Adrenal gland (tissue), 12 donors: Measurements from ENCODE around the gene PI4KB. TPM values are rescaled to one million over a fixed set of nuclear protein-coding genes. Genes with fewer than 3 reads are reported as not detected.

ENCODE experiments used
- DNase-seq, 7 donors: peaks; one replicate each; pipeline ENCODE4 v3.0.0-alpha.2; 2019 to 2020
- H3K27ac ChIP-seq, 5 donors: fragments of 200-600 bp; sonication (generic) in 4 of 5; 1 replicate in 3 of 5; 2 replicates in 2 of 5; pipeline versions ENCODE4 v1.5.1 to v1.8.0; 2016 to 2020; ENCODE audit warnings: mild to moderate bottlenecking in 1 of 5
- H3K27me3 ChIP-seq: fragments of 200-600 bp; 2 replicates; pipeline ENCODE4 v1.8.0; 2021
- H3K36me3 ChIP-seq, 2 donors: fragments of 200-600 bp; replicated peaks in 1 of 2; 1 replicate in 1 of 2; 2 replicates in 1 of 2; pipeline versions ENCODE4 v1.5.1 to v1.8.0; 2018 to 2022
- H3K4me1 ChIP-seq, 2 donors: fragments of 200-600 bp; replicated peaks in 1 of 2; 1 replicate in 1 of 2; 2 replicates in 1 of 2; pipeline versions ENCODE4 v1.5.1 to v1.8.0; 2018 to 2021
- H3K4me3 ChIP-seq, 4 donors: fragments of 200-600 bp; sonication (generic) in 3 of 4; one replicate each; pipeline ENCODE4 v1.5.1; 2016 to 2018
- H3K9me3 ChIP-seq, 3 donors: fragments of 200-600 bp; sonication (generic) in 1 of 3; replicated peaks in 1 of 3; 1 replicate in 2 of 3; 2 replicates in 1 of 3; pipeline versions ENCODE4 v1.5.1 to v1.8.0; 2016 to 2021
- CTCF ChIP-seq, 6 experiments: fragments of 450-650 bp in 4 of 6; fragments of 200-600 bp in 2 of 6; sonication (generic) in 1 of 6; IDR thresholded peaks; 1 replicate in 5 of 6; 2 replicates in 1 of 6; pipeline versions ENCODE4 v1.5.1 to v1.8.0; 2016 to 2021; ENCODE audit warnings: antibody characterized with exemption in 6 of 6, mild to moderate bottlenecking in 2 of 6, moderate library complexity in 1 of 6
- POLR2A ChIP-seq, 2 donors: fragments of 450-650 bp; IDR thresholded peaks; one replicate each; pipeline ENCODE4 v1.6.1; 2017; ENCODE audit warnings: antibody characterized with exemption in 2 of 2, mild to moderate bottlenecking in 2 of 2, moderate library complexity in 1 of 2
- WGBS, 4 donors: extraction: QIAGEN DNeasy Blood & Tissue Kit in 2 of 4; methylation state at CpG; one replicate each; pipeline versions ENCODE4 v1.1.5 to v1.1.7; 2013 to 2017; 5-methylcytosine and 5-hydroxymethylcytosine counted together
- intact Hi-C, 2 donors: fragments of 100-400 bp; cut with DNase I; formaldehyde crosslinking; loops; one replicate each; pipeline versions ENCODE4 v1.14.1 to v1.15.0; 2022 to 2023
- polyA plus RNA-seq, 3 donors: library from polyadenylated mRNA; stranded (reverse); fragments of 200-250 nt in 2 of 3; fragments of 350-450 nt in 1 of 3; fragmentation: Illumina TruSeq in 1 of 3; extraction: RNeasy Lipid Tissue Mini Kit (QIAGEN cat#74804) in 1 of 3; gene quantifications; one replicate each; pipeline ENCODE4 v1.2.3, GENCODE V29; 2013 to 2014
- total RNA-seq, 9 donors: library from RNA; depleted of rRNA in 4 of 9; stranded (reverse); fragments of >200 nt in 4 of 9; fragments of 120-200 nt in 1 of 9; fragmentation: NEBNext Ultra II Directional in 1 of 9; extraction: Animal tissue kit (Norgen Biotek cat#: 25700) in 1 of 9; gene quantifications; one replicate each; pipeline versions ENCODE4 v1.1.0 to v1.2.4, GENCODE V29; 2013 to 2023
- donor health status: healthy with polysubstance abuse.
- donor health status: Bipolar disorder and iron deficiency.
- donor health status: DM: yes; HTN: yes; CAD: no.
- donor health status: DM: no; HTN: no; CAD: no.
- donor health status: DM: no; HTN: no; CAD: no.
- donor health status: DM: yes; HTN: yes; CAD: no.

The PI4KB gene
- total and polyA plus RNA-seq, 12 donors, result 30.8 to 83.5 (median 63.2) TPM

DNA sequence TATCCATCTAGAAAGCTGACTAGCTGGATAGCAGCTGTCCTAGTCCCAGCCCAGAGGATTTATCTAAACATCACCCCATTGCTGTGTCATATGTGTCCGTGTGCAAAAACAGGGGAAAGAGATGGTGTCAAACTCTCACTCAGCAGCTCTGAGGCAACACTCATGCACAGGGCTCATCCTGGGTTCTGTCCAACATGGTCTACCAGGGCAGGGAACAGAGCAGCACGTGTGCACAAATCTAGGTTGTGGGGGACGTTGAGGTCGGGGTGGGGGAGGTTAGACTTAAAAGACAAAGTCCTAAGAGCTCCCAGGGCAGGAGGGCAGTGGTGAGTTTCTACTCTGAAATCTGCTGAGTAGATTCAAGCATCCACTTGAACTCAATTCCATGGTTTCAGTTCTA, 16.2 kb downstream of the PI4KB start:
- H3K4me1 ChIP-seq, result peaks cover 39 to 61% of the 10 kb centered on the region in 2 donors
- intact Hi-C loops, result no loop called here
- 61 to 69% (median 66%) methylated on average over 4 of the region's 4 CpGs for WGBS, 4 donors

DNA sequence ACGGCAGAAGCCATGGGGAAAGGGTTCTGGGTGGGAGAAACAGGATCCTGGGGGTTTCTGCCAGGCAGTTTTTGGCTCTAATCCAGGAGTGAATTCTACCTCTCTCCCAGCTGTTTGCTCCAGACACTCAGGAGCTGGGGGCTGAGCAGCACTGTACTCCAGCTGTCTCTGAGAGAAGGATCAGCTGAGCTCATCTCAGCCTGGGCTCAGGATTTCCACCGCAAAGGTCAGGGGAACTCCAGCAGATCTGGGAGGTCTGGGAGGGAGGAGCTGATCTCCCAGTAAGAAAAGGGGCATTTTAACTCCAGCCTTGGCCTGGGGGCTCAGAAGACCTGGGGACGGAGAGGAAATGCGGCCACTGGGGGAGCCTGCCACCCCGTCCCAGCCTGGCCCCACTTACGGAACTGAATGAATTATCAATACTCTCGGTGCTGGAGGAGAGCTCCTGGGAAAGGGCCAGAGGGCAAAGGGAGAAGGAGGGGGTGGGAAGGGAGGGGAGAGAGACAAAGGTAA, 17.3 kb downstream of the PI4KB start:
- intact Hi-C loops, result loop anchor here in 1 of 2 donors (10.0 kb wide), 1 partner anchor 85 kb away; the partner anchor contains the start of gene PSMB4
- Histone ChIP-seq H3K27me3 (no peaks in the 10 kb centered on the region), H3K36me3 (peaks cover 0 to 51% of the 10 kb centered on the region in 2 donors), H3K4me1 (peaks cover 39 to 61% of the 10 kb centered on the region in 2 donors), H3K4me3 (no peak overlapping the region), H3K27ac (peak overlapping the region in 2 of 5 donors; percentile 90 to 93), H3K9me3 (no peaks in the 10 kb centered on the region)
- DNase-seq, result peak in 1 of 7 donors; percentile 37
- TF ChIP-seq POLR2A (IDR thresholded peaks at IDR 0.05) (no peak), CTCF (IDR thresholded peaks at IDR 0.05) (no peak)
- 50 to 71% (median 61%) methylated on average over 7 of the region's 7 CpGs for WGBS, 4 donors

More for the DNA sequence above, 16.2 kb downstream of the PI4KB start:
- peaks cover 0 to 49% of the 10 kb centered on the region in 2 donors for H3K36me3 ChIP-seq
- no peak for DNase-seq
- TF ChIP-seq CTCF (IDR thresholded peaks at IDR 0.05) (no peak), POLR2A (IDR thresholded peaks at IDR 0.05) (no peak)
- no peak overlapping the region for H3K4me3 ChIP-seq
- no peaks in the 10 kb centered on the region for H3K9me3 ChIP-seq
- no peaks in the 10 kb centered on the region for H3K27me3 ChIP-seq
- H3K27ac ChIP-seq, result peak overlapping the region in 4 of 5 donors; percentile 10 to 93 (median 79)

GRCh38 chr1:151294742-151295462, 32.3 kb downstream of the PI4KB start:
- H3K4me3 ChIP-seq, result no peak overlapping the region
- H3K4me1 ChIP-seq, result no peaks in the 10 kb centered on the region
- 86 to 97% (median 87%) methylated on average over 2 of the region's 2 CpGs for WGBS, 4 donors
- intact Hi-C loops, result loop anchor here in 1 of 2 donors (5.0 kb wide), 1 partner anchor 47 kb away; no protein-coding TSS in a partner anchor
- TF ChIP-seq CTCF (IDR thresholded peaks at IDR 0.05), result no peak
- TF ChIP-seq POLR2A (IDR thresholded peaks at IDR 0.05), result no peak
- no peaks in the 10 kb centered on the region for H3K27me3 ChIP-seq
- H3K36me3 ChIP-seq, result peaks cover 0 to 94% of the 10 kb centered on the region in 2 donors
- H3K27ac ChIP-seq, result no peak overlapping the region
- H3K9me3 ChIP-seq, result no peaks in the 10 kb centered on the region
- no peak for DNase-seq

DNA sequence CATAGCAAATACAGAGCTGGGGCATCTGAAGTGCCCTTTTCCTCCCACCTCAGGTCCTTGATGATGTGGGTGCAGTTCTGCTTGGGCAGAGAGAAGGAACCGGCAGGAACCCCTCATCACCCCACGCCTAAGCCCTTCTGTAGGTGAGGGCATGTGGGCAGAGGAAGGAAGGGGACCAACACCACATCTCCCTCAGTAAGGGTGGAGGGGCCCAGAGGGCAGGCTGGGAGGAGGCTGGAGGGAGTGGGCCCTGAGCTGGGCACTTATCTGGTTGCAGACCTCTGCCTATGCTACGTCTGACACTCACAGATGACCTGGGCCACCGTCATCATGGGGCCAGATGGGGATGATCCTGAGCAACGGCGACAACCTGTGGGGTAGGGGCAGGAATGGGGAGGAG, 34.1 kb downstream of the PI4KB start:
- Histone ChIP-seq H3K9me3 (no peaks in the 10 kb centered on the region), H3K36me3 (peaks cover 0 to 94% of the 10 kb centered on the region in 2 donors), H3K27ac (no peak overlapping the region), H3K4me3 (no peak overlapping the region), H3K4me1 (no peaks in the 10 kb centered on the region), H3K27me3 (no peaks in the 10 kb centered on the region)
- intact Hi-C loops, result no loop called here
- 78 to 89% (median 86%) methylated on average over 6 of the region's 6 CpGs for WGBS, 4 donors
- no peak for DNase-seq
- TF ChIP-seq CTCF (IDR thresholded peaks at IDR 0.05), result no peak
- TF ChIP-seq POLR2A (IDR thresholded peaks at IDR 0.05), result no peak
